ENCODE data around the gene S100A7A.

Gene S100A7A

GRCh38 chr1:153465811-153466636 lies 49.7 kb downstream of the S100A7A start:
- peak; percentile 85 for DNase-seq

DNA sequence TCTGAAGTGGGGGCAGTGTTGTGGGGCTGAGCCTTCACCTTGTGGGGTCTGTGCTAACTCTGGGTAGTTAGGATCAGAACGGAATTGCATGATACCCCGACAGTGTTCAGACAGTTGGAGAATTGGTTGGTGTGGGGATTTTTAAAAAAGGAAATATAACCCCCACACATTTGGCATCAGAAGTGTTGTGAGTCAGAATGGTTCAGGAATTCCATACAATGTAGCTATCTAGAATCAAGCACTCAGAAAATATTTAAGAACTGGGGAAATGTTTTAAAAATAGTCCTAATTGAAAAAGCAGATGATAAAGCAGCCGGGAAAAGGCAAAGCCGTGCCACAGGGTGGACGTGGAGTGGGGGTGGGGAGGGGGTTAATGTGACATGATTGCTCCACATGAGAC lies 50.6 kb downstream of the S100A7A start:
- DNase-seq, result no peak

DNA sequence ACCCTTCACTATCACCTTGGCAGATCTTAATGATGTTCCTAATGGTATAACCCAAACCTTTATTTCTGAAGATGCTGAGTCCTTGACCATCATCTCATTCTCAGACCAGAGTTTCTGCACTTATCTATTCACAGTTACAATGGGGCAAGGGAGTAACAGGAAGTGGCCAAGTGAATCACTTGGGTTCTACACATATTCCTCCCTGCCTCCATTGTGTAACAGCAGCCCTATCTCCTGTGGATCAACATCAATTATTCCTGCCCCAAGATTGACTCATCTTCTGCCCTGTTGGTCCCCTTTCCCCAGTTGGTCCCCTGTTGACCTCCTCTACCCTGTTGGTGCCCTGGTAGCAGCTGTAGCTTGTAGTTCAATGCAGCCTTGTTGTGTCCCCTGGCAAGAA lies 54.4 kb downstream of the S100A7A start:
- DNase-seq, result no peak

All from stimulated activated CD8-positive, alpha-beta memory T cell treated with anti-CD3 and anti-CD28 coated beads, Interleukin-4, amount 100 ng/mL, for 48 hours (primary cell).